HG03139 (cell line): ENCODE measurements around the gene R3HDM2.
A peak's percentile ranks its signal among the peaks of the same experiment; 100 is the strongest.

Experiments used
- ATAC-seq: cut with Tn5 transposase; IDR thresholded peaks from one replicate; pipeline ENCODE4 v1.9.1; 2021; ENCODE audit not compliant: unreplicated experiment

Gene R3HDM2

GRCh38 chr12:57467212-57467874 is 36.5 kb upstream of the R3HDM2 start:
- ATAC-seq = no peak

- no peak for ATAC-seq
These were observed 35.1 kb upstream of the R3HDM2 start for GRCh38 chr12:57465747-57466505.

- ATAC-seq = no peak
These were observed 34.3 kb upstream of the R3HDM2 start for GRCh38 chr12:57465030-57465746.

GRCh38 chr12:57464569-57464968 is 33.7 kb upstream of the R3HDM2 start:
- ATAC-seq = no peak

- no peak for ATAC-seq
These were observed 32.0 kb upstream of the R3HDM2 start for GRCh38 chr12:57462912-57463253.

- ATAC-seq = peak; percentile 47
These were observed 31.5 kb upstream of the R3HDM2 start for GRCh38 chr12:57462251-57462911.

- no peak for ATAC-seq
These were observed 31.0 kb upstream of the R3HDM2 start for GRCh38 chr12:57461917-57462250.

- no peak for ATAC-seq
These were observed 30.6 kb upstream of the R3HDM2 start for GRCh38 chr12:57461276-57461916.

GRCh38 chr12:57460841-57461275 is 30.0 kb upstream of the R3HDM2 start:
- ATAC-seq = no peak

GRCh38 chr12:57460468-57460784 is 29.6 kb upstream of the R3HDM2 start:
- ATAC-seq = no peak

GRCh38 chr12:57459750-57460467 is 29.1 kb upstream of the R3HDM2 start, which contains the start of gene GLI1:
GLI1 (plus strand) TSS chr12:57459785; CDS start chr12:57463692, 3,907 bp downstream.
- ATAC-seq = no peak

GRCh38 chr12:57459055-57459749 is 28.4 kb upstream of the R3HDM2 start:
- ATAC-seq = peak; percentile 43

- ATAC-seq = no peak
These were observed 27.8 kb upstream of the R3HDM2 start for GRCh38 chr12:57458665-57459054.

GRCh38 chr12:57456737-57457490 is 26.1 kb upstream of the R3HDM2 start:
- no peak for ATAC-seq

GRCh38 chr12:57456145-57456700 is 25.4 kb upstream of the R3HDM2 start:
- no peak for ATAC-seq

GRCh38 chr12:57455374-57456144 is 24.7 kb upstream of the R3HDM2 start:
- ATAC-seq = no peak

GRCh38 chr12:57454566-57455373 is 23.9 kb upstream of the R3HDM2 start, which contains the start of gene INHBE:
INHBE (plus strand) TSS chr12:57455307; CDS start chr12:57455537, 230 bp downstream.
- ATAC-seq = no peak
